Measurements from ENCODE around the gene CNTN1. TPM values are rescaled to one million over a fixed set of nuclear protein-coding genes. Genes with fewer than 3 reads are reported as not detected.

CNTN1 gene
- total RNA-seq, 2 donors from 2014 or later = 0.77 to 4.4 TPM

DNA sequence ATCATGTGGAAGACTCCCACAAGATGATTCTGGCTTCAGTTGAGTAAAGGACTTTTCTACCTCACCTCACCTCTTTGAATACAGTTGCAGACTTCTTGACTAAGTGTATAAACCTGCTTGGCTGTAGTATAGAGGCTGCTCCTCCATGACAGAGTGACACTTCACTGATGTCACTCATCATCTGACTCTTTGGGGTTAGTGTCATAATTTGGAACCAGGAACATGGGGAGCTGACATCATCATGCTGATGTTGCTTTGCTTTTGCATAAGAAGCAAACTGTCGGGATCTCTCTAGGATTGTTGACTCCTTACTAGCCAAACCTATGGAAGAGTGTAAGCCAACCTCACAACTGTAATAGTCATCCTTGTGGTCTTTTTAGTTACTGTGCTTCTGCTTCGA, 420.7 kb downstream of the CNTN1 start:
- Histone ChIP-seq H3K9ac (ENCODE audit: low read depth in 2 of 2, low read length in 2 of 2) (no peak overlapping the region), H3K4me1 (no peaks in the 10 kb centered on the region), H3K4me3 (no peak overlapping the region), H3K36me3 (no peaks in the 10 kb centered on the region), H3K27ac (no peak overlapping the region), H3K27me3 (no peaks in the 10 kb centered on the region), H3K9me3 (no peaks in the 10 kb centered on the region)
- no peak for DNase-seq
- intact Hi-C loops (cut with DNase I) = no loop called here
- TF ChIP-seq, protein P1, sequence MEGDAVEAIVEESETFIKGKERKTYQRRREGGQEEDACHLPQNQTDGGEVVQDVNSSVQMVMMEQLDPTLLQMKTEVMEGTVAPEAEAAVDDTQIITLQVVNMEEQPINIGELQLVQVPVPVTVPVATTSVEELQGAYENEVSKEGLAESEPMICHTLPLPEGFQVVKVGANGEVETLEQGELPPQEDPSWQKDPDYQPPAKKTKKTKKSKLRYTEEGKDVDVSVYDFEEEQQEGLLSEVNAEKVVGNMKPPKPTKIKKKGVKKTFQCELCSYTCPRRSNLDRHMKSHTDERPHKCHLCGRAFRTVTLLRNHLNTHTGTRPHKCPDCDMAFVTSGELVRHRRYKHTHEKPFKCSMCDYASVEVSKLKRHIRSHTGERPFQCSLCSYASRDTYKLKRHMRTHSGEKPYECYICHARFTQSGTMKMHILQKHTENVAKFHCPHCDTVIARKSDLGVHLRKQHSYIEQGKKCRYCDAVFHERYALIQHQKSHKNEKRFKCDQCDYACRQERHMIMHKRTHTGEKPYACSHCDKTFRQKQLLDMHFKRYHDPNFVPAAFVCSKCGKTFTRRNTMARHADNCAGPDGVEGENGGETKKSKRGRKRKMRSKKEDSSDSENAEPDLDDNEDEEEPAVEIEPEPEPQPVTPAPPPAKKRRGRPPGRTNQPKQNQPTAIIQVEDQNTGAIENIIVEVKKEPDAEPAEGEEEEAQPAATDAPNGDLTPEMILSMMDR (IDR thresholded peaks at IDR 0.05) = no peak

DNA sequence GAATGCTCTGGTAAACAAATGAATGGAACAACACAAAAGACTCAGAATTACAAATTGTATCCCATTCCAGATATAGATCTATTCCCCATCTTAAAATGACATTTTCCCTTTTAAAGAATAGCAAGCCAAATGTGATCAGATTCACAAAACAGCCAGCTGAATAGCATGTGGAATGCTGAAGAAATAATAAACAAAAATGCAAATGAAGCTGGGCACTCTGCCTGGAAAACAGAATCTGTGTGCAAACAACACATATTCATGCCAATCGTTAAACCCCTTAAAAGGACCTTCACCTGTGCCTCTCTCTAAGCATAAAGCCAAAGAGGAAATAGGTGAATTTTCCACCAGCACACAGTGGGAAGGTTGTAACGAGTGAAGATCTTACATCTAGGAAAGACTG, 428.0 kb downstream of the CNTN1 start:
- no peaks in the 10 kb centered on the region for H3K36me3 ChIP-seq
- H3K27me3 ChIP-seq = no peaks in the 10 kb centered on the region
- no peak overlapping the region for H3K9ac ChIP-seq (ENCODE audit: low read depth in 2 of 2, low read length in 2 of 2)
- no peaks in the 10 kb centered on the region for H3K4me1 ChIP-seq
- H3K4me3 ChIP-seq = no peak overlapping the region
- intact Hi-C loops (cut with DNase I) = no loop called here
- no peak overlapping the region for H3K27ac ChIP-seq
- TF ChIP-seq, protein P1 (IDR thresholded peaks at IDR 0.05) = no peak
- DNase-seq = no peak
- no peaks in the 10 kb centered on the region for H3K9me3 ChIP-seq

DNA sequence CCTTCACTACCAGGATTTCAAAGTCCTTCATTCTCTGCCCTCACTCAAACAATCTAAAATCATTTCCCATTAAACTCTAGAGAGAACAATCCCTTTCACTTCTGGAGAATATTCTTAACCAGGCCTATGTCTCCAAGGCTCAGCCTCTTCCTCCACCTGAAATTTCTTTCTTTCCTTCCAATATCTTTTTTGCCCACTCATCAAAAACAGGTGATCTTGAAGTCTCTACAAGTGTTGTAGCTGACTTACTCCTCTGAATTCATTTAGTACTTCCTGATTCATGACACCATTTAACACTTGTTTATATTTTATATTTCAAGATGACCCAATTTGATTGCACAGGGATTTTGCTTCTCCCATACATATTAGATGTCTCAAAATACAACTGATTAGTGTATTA, 429.1 kb downstream of the CNTN1 start:
- intact Hi-C loops (cut with DNase I) = no loop called here
- Histone ChIP-seq H3K4me3 (no peak overlapping the region), H3K9ac (ENCODE audit: low read depth in 2 of 2, low read length in 2 of 2) (no peak overlapping the region), H3K36me3 (no peaks in the 10 kb centered on the region), H3K4me1 (no peaks in the 10 kb centered on the region), H3K27ac (no peak overlapping the region), H3K9me3 (no peaks in the 10 kb centered on the region), H3K27me3 (no peaks in the 10 kb centered on the region)
- DNase-seq = no peak
- TF ChIP-seq, protein P1 (IDR thresholded peaks at IDR 0.05) = no peak

Data from colonic mucosa (tissue), 4 donors.